A673 (cell line): ENCODE data around the gene BTBD2. TPM values are rescaled to one million over a fixed set of nuclear protein-coding genes. Genes with fewer than 3 reads are reported as not detected.

ENCODE experiments used
- BruUV-seq: library from RNA; stranded (reverse); fragments of 400-500 nt; replicated peaks from 2 replicates; lab custom pipeline; 2021; lab: Mats Ljungman, UMichigan
- CTCF ChIA-PET: fragments of 300-600 bp; sonication (Branson Sonifier 250); formaldehyde crosslinking; loops from one replicate; lab custom pipeline; 2022; ENCODE audit warnings: antibody characterized with exemption; lab: Charles Lee
- POLR2A ChIA-PET: fragments of 300-600 bp; sonication (Branson Sonifier 250); formaldehyde crosslinking; loops from one replicate; lab custom pipeline; 2022; ENCODE audit warnings: antibody characterized with exemption; ENCODE audit not compliant: low non-redundant PET; lab: Charles Lee
- DNase-seq: peaks from one replicate; pipeline ENCODE4 v3.0.0-alpha.2; 2015; ENCODE audit warnings: low spot score
- H3K27ac ChIP-seq: fragments of 200-600 bp; sonication (generic); 2 replicates; pipeline ENCODE4 v1.5.1; 2016; ENCODE audit warnings: mixed run types, low read depth, mild to moderate bottlenecking, mixed read lengths, antibody characterized with exemption, low read length; ENCODE audit not compliant: poor library complexity, severe bottlenecking
- H3K27me3 ChIP-seq: fragments of 200-600 bp; sonication (generic); replicated peaks from 2 replicates; pipeline ENCODE4 v1.6.1; 2017; ENCODE audit warnings: mixed run types, low read depth, mild to moderate bottlenecking, mixed read lengths, antibody characterized with exemption, low read length; ENCODE audit not compliant: insufficient read depth, poor library complexity
- H3K36me3 ChIP-seq: fragments of 200-600 bp; sonication (generic); 2 replicates; pipeline ENCODE4 v1.6.1; 2016; ENCODE audit warnings: mixed run types, mild to moderate bottlenecking, mixed read lengths, antibody characterized with exemption, low read length; ENCODE audit not compliant: insufficient read depth, poor library complexity, severe bottlenecking
- H3K4me1 ChIP-seq: fragments of 200-600 bp; sonication (generic); 2 replicates; pipeline ENCODE4 v1.6.1; 2017; ENCODE audit warnings: mixed run types, mild to moderate bottlenecking, mixed read lengths, antibody characterized with exemption, low read length; ENCODE audit not compliant: insufficient read depth, poor library complexity, severe bottlenecking
- H3K4me3 ChIP-seq: fragments of 200-600 bp; sonication (generic); 2 replicates; pipeline ENCODE4 v1.5.1; 2016; ENCODE audit warnings: low read depth, mixed run types, mild to moderate bottlenecking, mixed read lengths, low read length; ENCODE audit not compliant: poor library complexity, severe bottlenecking
- H3K9me3 ChIP-seq: fragments of 200-600 bp; sonication (generic); 2 replicates; pipeline ENCODE4 v1.6.1; 2016; ENCODE audit warnings: mixed run types, low read depth, mild to moderate bottlenecking, mixed read lengths, antibody characterized with exemption, low read length; ENCODE audit not compliant: poor library complexity, severe bottlenecking
- EZH2 ChIP-seq: fragments of 200-600 bp; sonication (generic); IDR thresholded peaks from 2 replicates; pipeline ENCODE4 v1.6.1; 2017; ENCODE audit warnings: borderline replicate concordance, low read depth, mild to moderate bottlenecking, mixed read lengths, antibody characterized with exemption, low read length; ENCODE audit not compliant: poor library complexity, severe bottlenecking
- intact Hi-C: fragments of 100-400 bp; cut with micrococcal nuclease; formaldehyde crosslinking; loops from one replicate; pipeline ENCODE4 v1.10.0; 2022; ENCODE audit not compliant: unreplicated experiment
- total RNA-seq: library from RNA; stranded (reverse); gene quantifications from 2 replicates; pipeline ENCODE4 v1.2.3, GENCODE V29; 2021
- TF ChIP-seq, protein P1 (sequence below): fragments of 300-800, 200-600 bp; sonication (generic); conservative IDR thresholded peaks from 2 replicates; pipeline ENCODE4 v1.5.1; 2017; ENCODE audit warnings: low read depth, mild to moderate bottlenecking, antibody characterized with exemption, low read length, moderate library complexity, mixed read lengths

BTBD2 gene
- total RNA-seq, 1 experiment from 2014 or later, result 91.7 TPM

- TF ChIP-seq, protein P1, sequence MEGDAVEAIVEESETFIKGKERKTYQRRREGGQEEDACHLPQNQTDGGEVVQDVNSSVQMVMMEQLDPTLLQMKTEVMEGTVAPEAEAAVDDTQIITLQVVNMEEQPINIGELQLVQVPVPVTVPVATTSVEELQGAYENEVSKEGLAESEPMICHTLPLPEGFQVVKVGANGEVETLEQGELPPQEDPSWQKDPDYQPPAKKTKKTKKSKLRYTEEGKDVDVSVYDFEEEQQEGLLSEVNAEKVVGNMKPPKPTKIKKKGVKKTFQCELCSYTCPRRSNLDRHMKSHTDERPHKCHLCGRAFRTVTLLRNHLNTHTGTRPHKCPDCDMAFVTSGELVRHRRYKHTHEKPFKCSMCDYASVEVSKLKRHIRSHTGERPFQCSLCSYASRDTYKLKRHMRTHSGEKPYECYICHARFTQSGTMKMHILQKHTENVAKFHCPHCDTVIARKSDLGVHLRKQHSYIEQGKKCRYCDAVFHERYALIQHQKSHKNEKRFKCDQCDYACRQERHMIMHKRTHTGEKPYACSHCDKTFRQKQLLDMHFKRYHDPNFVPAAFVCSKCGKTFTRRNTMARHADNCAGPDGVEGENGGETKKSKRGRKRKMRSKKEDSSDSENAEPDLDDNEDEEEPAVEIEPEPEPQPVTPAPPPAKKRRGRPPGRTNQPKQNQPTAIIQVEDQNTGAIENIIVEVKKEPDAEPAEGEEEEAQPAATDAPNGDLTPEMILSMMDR, result no peak
- no peak for TF ChIP-seq EZH2
- ChIA-PET POLR2A (interaction anchor here (0.6 kb wide), 1 partner anchor 105 kb away, joined by 3 read pairs; no protein-coding TSS in a partner anchor), CTCF (interaction anchor here (0.6 kb wide), 1 partner anchor 30 kb away, joined by 4 read pairs; no protein-coding TSS in a partner anchor)
- DNase-seq, result peak; percentile 50
- no peaks in the 10 kb centered on the region for H3K27me3 ChIP-seq
- H3K4me1 ChIP-seq, result peaks cover 12% of the 10 kb centered on the region
- H3K9me3 ChIP-seq, result no peaks in the 10 kb centered on the region
- TSS peak; percentile 56 for BruUV-seq
- peak overlapping the region; percentile 98 for H3K4me3 ChIP-seq
- peak overlapping the region; percentile 86 for H3K27ac ChIP-seq
- intact Hi-C loops, result no loop called here
- peaks cover 4% of the 10 kb centered on the region for H3K36me3 ChIP-seq
Observed at GRCh38 chr19:2049741-2050348, 34.3 kb upstream of the BTBD2 start.

- peak overlapping the region; percentile 98 for H3K4me3 ChIP-seq
- peaks cover 4% of the 10 kb centered on the region for H3K36me3 ChIP-seq
- no peak for TF ChIP-seq EZH2
- no peaks in the 10 kb centered on the region for H3K9me3 ChIP-seq
- no peaks in the 10 kb centered on the region for H3K27me3 ChIP-seq
- peaks cover 12% of the 10 kb centered on the region for H3K4me1 ChIP-seq
- POLR2A ChIA-PET, result interaction anchor here (0.6 kb wide), 1 partner anchor 105 kb away, joined by 3 read pairs; no protein-coding TSS in a partner anchor
- intact Hi-C loops, result no loop called here
- CTCF ChIA-PET, result interaction anchor here (0.6 kb wide), 2 partner anchors 29 to 343 kb away, joined by 4 to 5 read pairs; no protein-coding TSS in a partner anchor
- BruUV-seq, result no TSS peak
- H3K27ac ChIP-seq, result peak overlapping the region; percentile 86
- no peak for DNase-seq
Observed at GRCh38 chr19:2048959-2049740, 33.6 kb upstream of the BTBD2 start.

GRCh38 chr19:2048104-2048958 is 32.8 kb upstream of the BTBD2 start:
- ChIA-PET CTCF (no interaction called here), POLR2A (no interaction called here)
- peaks cover 4% of the 10 kb centered on the region for H3K36me3 ChIP-seq
- no peak for DNase-seq
- no peaks in the 10 kb centered on the region for H3K27me3 ChIP-seq
- H3K9me3 ChIP-seq, result no peaks in the 10 kb centered on the region
- H3K4me3 ChIP-seq, result no peak overlapping the region
- TF ChIP-seq, protein P1, result no peak
- no peak for TF ChIP-seq EZH2
- intact Hi-C loops, result no loop called here
- BruUV-seq, result no TSS peak
- H3K27ac ChIP-seq, result no peak overlapping the region
- peaks cover 12% of the 10 kb centered on the region for H3K4me1 ChIP-seq
